ENCODE data around the gene RPS4Y1. TPM values are rescaled to one million over a fixed set of nuclear protein-coding genes. Genes with fewer than 3 reads are reported as not detected.

Gene RPS4Y1
- total and polyA plus RNA-seq, 7 donors = 197 to 320 TPM; not detected in 5

- Histone ChIP-seq H3K27me3 (ENCODE audit: insufficient read depth in 3 of 3, low read length in 2 of 3) (no peaks in the 10 kb centered on the region), H3K4me3 (no peak overlapping the region), H3K36me3 (ENCODE audit: insufficient read depth in 1 of 2, low read depth in 1 of 2) (no peaks in the 10 kb centered on the region), H3K9me3 (no peaks in the 10 kb centered on the region), H3K27ac (no peak overlapping the region), H3K4me1 (no peaks in the 10 kb centered on the region)
- intact Hi-C loops (cut with DNase I) = no loop called here
- no peak for TF ChIP-seq CTCF (IDR thresholded peaks at IDR 0.05)
- no peak for DNase-seq
- 88 to 89% methylated on average over 3 to 4 of the region's 4 CpGs; no CpG with 5 or more reads in 1 of the 3 donors for WGBS, 3 donors
- ATAC-seq = no peak
Observed at GRCh38 chrY:2857686-2858085, 16.3 kb downstream of the RPS4Y1 start.

GRCh38 chrY:2859782-2860181 lies 18.4 kb downstream of the RPS4Y1 start:
- intact Hi-C loops (cut with DNase I) = no loop called here
- no peak for TF ChIP-seq CTCF (IDR thresholded peaks at IDR 0.05)
- WGBS, 3 donors = 84 to 87% methylated on average over 4 of the region's 4 CpGs; no CpG with 5 or more reads in 1 of the 3 donors
- no peaks in the 10 kb centered on the region for H3K36me3 ChIP-seq (ENCODE audit: insufficient read depth in 1 of 2, low read depth in 1 of 2)
- ATAC-seq (no peak), DNase-seq (no peak)
- H3K9me3 ChIP-seq = no peaks in the 10 kb centered on the region
- H3K4me3 ChIP-seq = no peak overlapping the region
- H3K27ac ChIP-seq = no peak overlapping the region
- H3K27me3 ChIP-seq (ENCODE audit: insufficient read depth in 3 of 3, low read length in 2 of 3) = no peaks in the 10 kb centered on the region
- no peaks in the 10 kb centered on the region for H3K4me1 ChIP-seq

GRCh38 chrY:2860511-2860910 lies 19.1 kb downstream of the RPS4Y1 start:
- no peak for DNase-seq
- intact Hi-C loops (cut with DNase I) = no loop called here
- Histone ChIP-seq H3K4me1 (no peaks in the 10 kb centered on the region), H3K9me3 (no peaks in the 10 kb centered on the region), H3K27me3 (ENCODE audit: insufficient read depth in 3 of 3, low read length in 2 of 3) (no peaks in the 10 kb centered on the region), H3K36me3 (ENCODE audit: insufficient read depth in 1 of 2, low read depth in 1 of 2) (no peaks in the 10 kb centered on the region), H3K27ac (no peak overlapping the region), H3K4me3 (no peak overlapping the region)
- no peak for ATAC-seq
- TF ChIP-seq CTCF (IDR thresholded peaks at IDR 0.05) = no peak
- WGBS, 3 donors = 73 to 76% methylated on average over 2 of the region's 2 CpGs; no CpG with 5 or more reads in 1 of the 3 donors

GRCh38 chrY:2866581-2866980 lies 25.2 kb downstream of the RPS4Y1 start:
- no peaks in the 10 kb centered on the region for H3K36me3 ChIP-seq (ENCODE audit: insufficient read depth in 1 of 2, low read depth in 1 of 2)
- intact Hi-C loops (cut with DNase I) = no loop called here
- WGBS, 3 donors = 38 to 49% methylated on average over 2 of the region's 2 CpGs; no CpG with 5 or more reads in 1 of the 3 donors

More at GRCh38 chrY:2866581-2866980, 25.2 kb downstream of the RPS4Y1 start:
- DNase-seq (no peak), ATAC-seq (no peak)
- Histone ChIP-seq H3K4me3 (no peak overlapping the region), H3K27me3 (ENCODE audit: insufficient read depth in 3 of 3, low read length in 2 of 3) (no peaks in the 10 kb centered on the region), H3K9me3 (no peaks in the 10 kb centered on the region), H3K4me1 (no peaks in the 10 kb centered on the region), H3K27ac (no peak overlapping the region)
- TF ChIP-seq CTCF (IDR thresholded peaks at IDR 0.05) = no peak

Data from psoas muscle (tissue), 8 donors.